ENCODE data around the gene NNAT. TPM values are rescaled to one million over a fixed set of nuclear protein-coding genes. Genes with fewer than 3 reads are reported as not detected.

NNAT gene
- polyA plus RNA-seq, 1 donor, result 824 TPM

DNA sequence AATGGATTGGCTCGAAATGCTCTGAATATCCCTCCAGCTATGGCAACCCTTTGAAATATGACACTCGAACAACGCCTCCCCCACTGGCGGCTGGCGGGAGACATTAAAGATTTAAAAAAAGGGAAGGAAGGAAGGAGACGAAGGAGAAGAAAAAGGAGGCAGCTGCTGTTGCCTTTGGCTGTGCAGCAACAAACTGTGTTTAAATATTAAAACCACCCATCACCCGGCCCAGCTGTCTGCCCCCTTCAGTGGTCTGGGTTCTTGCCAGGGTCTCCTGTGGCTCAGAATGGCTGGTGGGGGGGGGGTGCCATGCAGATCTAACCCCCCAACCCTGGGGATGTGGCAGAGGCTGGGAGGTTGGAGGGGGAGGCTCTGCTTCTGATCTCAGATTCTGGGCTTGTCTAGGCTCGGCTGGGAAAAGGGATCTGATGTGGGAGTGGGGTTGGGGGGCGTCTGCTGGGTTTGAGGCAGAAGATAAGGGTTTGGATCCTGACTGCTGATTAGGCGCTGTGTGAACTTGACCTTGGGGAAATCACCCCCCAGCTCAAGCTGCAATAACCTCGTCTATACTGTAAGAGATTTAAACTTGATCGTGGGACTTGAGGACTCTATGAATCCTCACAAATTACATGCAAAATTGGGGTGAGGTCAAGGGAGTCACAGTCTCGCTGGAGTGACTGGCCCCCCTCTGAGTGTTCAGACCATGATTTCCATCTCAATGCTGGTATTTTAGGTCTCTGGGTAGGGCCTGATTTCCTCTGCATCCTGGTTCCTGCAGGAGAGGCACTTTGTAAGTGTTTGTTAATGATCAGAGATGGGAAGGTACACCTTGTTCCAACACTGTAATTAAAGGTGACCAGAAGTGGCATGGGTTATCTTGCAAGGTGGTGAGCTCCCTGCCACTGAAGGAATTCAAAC lies 46.9 kb downstream of the NNAT start:
- DNase-seq, result no peak

GRCh38 chr20:37570419-37570818 lies 49.4 kb downstream of the NNAT start:
- no peak for DNase-seq

GRCh38 chr20:37571033-37571432 lies 50.0 kb downstream of the NNAT start:
- no peak for DNase-seq

Other genes with a start within 250 kb of the NNAT start
- 37.4 TPM for gene MANBAL, start 231.6 kb upstream of the NNAT start, polyA plus RNA-seq (ENCODE audit: insufficient read length)
- 19.5 TPM for gene SRC, start 175.1 kb upstream of the NNAT start, polyA plus RNA-seq (ENCODE audit: insufficient read length)
- gene BLCAP, start 6.6 kb downstream of the NNAT start, polyA plus RNA-seq (ENCODE audit: insufficient read length), result 615 TPM
- 29.0 TPM for gene CTNNBL1, start 172.8 kb downstream of the NNAT start, polyA plus RNA-seq (ENCODE audit: insufficient read length)

Measured in hindlimb muscle (tissue), 1 donor.